Measurements from ENCODE around the gene ARL15. TPM values are rescaled to one million over a fixed set of nuclear protein-coding genes. Genes with fewer than 3 reads are reported as not detected.
A peak's percentile ranks its signal among the peaks of the same experiment; 100 is the strongest.

ARL15 gene
- total and polyA plus RNA-seq, 8 donors: 20.2 to 27.7 (median 25.1) TPM

GRCh38 chr5:54178991-54179390 lies 131.4 kb downstream of the ARL15 start:
- Histone ChIP-seq H3K36me3 (no peaks in the 10 kb centered on the region), H3K4me3 (no peak overlapping the region), H3K4me1 (no peaks in the 10 kb centered on the region), H3K27me3 (no peaks in the 10 kb centered on the region), H3K9me3 (no peaks in the 10 kb centered on the region), H3K27ac (no peak overlapping the region)
- intact Hi-C loops (cut with DNase I): no loop called here
- no peak for TF ChIP-seq CTCF (IDR thresholded peaks at IDR 0.05)
- ATAC-seq: peak; percentile 75
- DNase-seq: no peak

GRCh38 chr5:54178207-54178606 lies 132.2 kb downstream of the ARL15 start:
- Histone ChIP-seq H3K27ac (no peak overlapping the region), H3K4me1 (no peaks in the 10 kb centered on the region), H3K36me3 (no peaks in the 10 kb centered on the region), H3K4me3 (no peak overlapping the region), H3K9me3 (no peaks in the 10 kb centered on the region), H3K27me3 (no peaks in the 10 kb centered on the region)
- no peak for DNase-seq
- TF ChIP-seq CTCF (IDR thresholded peaks at IDR 0.05): no peak
- intact Hi-C loops (cut with DNase I): no loop called here
- ATAC-seq: no peak

GRCh38 chr5:54177058-54177457 lies 133.3 kb downstream of the ARL15 start:
- ATAC-seq (no peak), DNase-seq (no peak)
- no peak for TF ChIP-seq CTCF (IDR thresholded peaks at IDR 0.05)
- Histone ChIP-seq H3K27me3 (no peaks in the 10 kb centered on the region), H3K4me1 (no peaks in the 10 kb centered on the region), H3K36me3 (no peaks in the 10 kb centered on the region), H3K9me3 (no peaks in the 10 kb centered on the region), H3K27ac (no peak overlapping the region), H3K4me3 (no peak overlapping the region)
- intact Hi-C loops (cut with DNase I): no loop called here

GRCh38 chr5:54176066-54176830 lies 134.1 kb downstream of the ARL15 start:
- H3K36me3 ChIP-seq: no peaks in the 10 kb centered on the region
- no peaks in the 10 kb centered on the region for H3K9me3 ChIP-seq
- no peak for TF ChIP-seq CTCF (IDR thresholded peaks at IDR 0.05)
- intact Hi-C loops (cut with DNase I): no loop called here
- H3K4me3 ChIP-seq: no peak overlapping the region
- H3K27ac ChIP-seq: no peak overlapping the region
- H3K4me1 ChIP-seq: no peaks in the 10 kb centered on the region
- ATAC-seq (no peak), DNase-seq (no peak)
- H3K27me3 ChIP-seq: no peaks in the 10 kb centered on the region

GRCh38 chr5:54173251-54173650 lies 137.1 kb downstream of the ARL15 start:
- H3K27me3 ChIP-seq: no peaks in the 10 kb centered on the region
- DNase-seq (no peak), ATAC-seq (no peak)
- H3K4me1 ChIP-seq: no peaks in the 10 kb centered on the region
- H3K4me3 ChIP-seq: no peak overlapping the region
- no peaks in the 10 kb centered on the region for H3K9me3 ChIP-seq
- no peak for TF ChIP-seq CTCF (IDR thresholded peaks at IDR 0.05)
- H3K27ac ChIP-seq: no peak overlapping the region
- intact Hi-C loops (cut with DNase I): no loop called here
- no peaks in the 10 kb centered on the region for H3K36me3 ChIP-seq
